Bronchial epithelial cell (primary cell): ENCODE measurements around the gene LRRC55. TPM values are rescaled to one million over a fixed set of nuclear protein-coding genes. Genes with fewer than 3 reads are reported as not detected.

Source experiments
- DNase-seq: peaks from one replicate; pipeline ENCODE4 v3.0.0-alpha.2; 2010; ENCODE audit warnings: low read depth
- FAIRE-seq: peaks from 2 replicates; lab custom pipeline; 2011; peaks lifted over from hg19 to GRCh38; lab: Jason Lieb, UNC
- H3K27me3 ChIP-seq: 2 replicates; pipeline ENCODE4 v1.5.1; 2011; ENCODE audit warnings: low read length; ENCODE audit not compliant: control insufficient read depth, insufficient read depth
- H3K36me3 ChIP-seq: 2 replicates; pipeline ENCODE4 v1.5.1; 2011; ENCODE audit warnings: low read length; ENCODE audit not compliant: control insufficient read depth, insufficient read depth
- H3K4me3 ChIP-seq: 2 replicates; pipeline ENCODE4 v1.5.1; 2011; ENCODE audit warnings: mild to moderate bottlenecking, low read depth, low read length, control low read depth
- CTCF ChIP-seq: IDR thresholded peaks from 2 replicates; pipeline ENCODE4 v1.5.1; 2011; ENCODE audit warnings: mild to moderate bottlenecking, moderate library complexity, low read length, control low read depth, inconsistent platforms; ENCODE audit not compliant: insufficient read depth, severe bottlenecking
- total RNA-seq: library from RNA; depleted of rRNA; stranded (reverse); fragments of >200 nt; gene quantifications from 2 replicates; pipeline ENCODE4 v1.2.1, GENCODE V29; 2014

Gene LRRC55
- total RNA-seq, 1 donor from 2014 or later, result not detected

- FAIRE-seq (no peak), DNase-seq (no peak)
- Histone ChIP-seq H3K4me3 (no peak overlapping the region), H3K36me3 (no peaks in the 10 kb centered on the region), H3K27me3 (peaks cover 5% of the 10 kb centered on the region)
- TF ChIP-seq CTCF, result no peak
Measured at GRCh38 chr11:57157624-57158023, 24.1 kb upstream of the LRRC55 start.

- peaks cover 3% of the 10 kb centered on the region for H3K27me3 ChIP-seq
- H3K4me3 ChIP-seq, result no peak overlapping the region
- FAIRE-seq (no peak), DNase-seq (no peak)
- no peaks in the 10 kb centered on the region for H3K36me3 ChIP-seq
- no peak for TF ChIP-seq CTCF
Measured at GRCh38 chr11:57158180-57158579, 23.6 kb upstream of the LRRC55 start.

GRCh38 chr11:57158599-57158998 lies 23.2 kb upstream of the LRRC55 start:
- Histone ChIP-seq H3K27me3 (peaks cover 3% of the 10 kb centered on the region), H3K4me3 (no peak overlapping the region), H3K36me3 (no peaks in the 10 kb centered on the region)
- DNase-seq (no peak), FAIRE-seq (no peak)
- TF ChIP-seq CTCF, result no peak

GRCh38 chr11:57160665-57161064 lies 21.1 kb upstream of the LRRC55 start:
- FAIRE-seq (no peak), DNase-seq (no peak)
- Histone ChIP-seq H3K36me3 (no peaks in the 10 kb centered on the region), H3K4me3 (no peak overlapping the region), H3K27me3 (peaks cover 4% of the 10 kb centered on the region)
- TF ChIP-seq CTCF, result no peak

- FAIRE-seq (no peak), DNase-seq (no peak)
- Histone ChIP-seq H3K4me3 (no peak overlapping the region), H3K27me3 (peaks cover 4% of the 10 kb centered on the region), H3K36me3 (no peaks in the 10 kb centered on the region)
- no peak for TF ChIP-seq CTCF
Measured at GRCh38 chr11:57161351-57161750, 20.4 kb upstream of the LRRC55 start.

GRCh38 chr11:57162179-57162898 lies 19.4 kb upstream of the LRRC55 start:
- Histone ChIP-seq H3K4me3 (no peak overlapping the region), H3K27me3 (peaks cover 2% of the 10 kb centered on the region), H3K36me3 (no peaks in the 10 kb centered on the region)
- FAIRE-seq, result no peak
- DNase-seq, result peak; percentile 69
- TF ChIP-seq CTCF, result no peak
